Measurements from ENCODE around the gene CD27. TPM values are rescaled to one million over a fixed set of nuclear protein-coding genes. Genes with fewer than 3 reads are reported as not detected.

Gene CD27
- total and polyA plus RNA-seq, 2 donors (not counting 1 experiment from before 2014, with no cell fraction given): 102 to 116 TPM

- peak overlapping the region; percentile 99 for H3K27ac Mint-ChIP-seq
- peak overlapping the region; percentile 98 for H3K9ac ChIP-seq (ENCODE audit: low read length)
- CTCF ChIA-PET: interaction anchor here (0.5 to 5.2 kb wide), 13 partner anchors 11 to 103 kb away, joined by 3 to 80 read pairs (median 3); partner anchors contain the start of gene VAMP1
- 26% methylated on average over 11 of the region's 11 CpGs for WGBS (ENCODE audit: insufficient coverage)
- peak overlapping the region; percentile 97 for H3K4me3 Mint-ChIP-seq
- peak overlapping the region; percentile 96 to 98 for H3K27ac ChIP-seq (ENCODE audit: low read length in 2 of 2)
- H3K9me3 Mint-ChIP-seq (ENCODE audit: insufficient read depth): no peaks in the 10 kb centered on the region
- no peaks in the 10 kb centered on the region for H4K20me1 ChIP-seq (ENCODE audit: control insufficient read depth, insufficient read depth, low read length, poor library complexity, severe bottlenecking)
- H3K27me3 Mint-ChIP-seq: no peaks in the 10 kb centered on the region
- peaks cover 68% of the 10 kb centered on the region for H3K4me1 Mint-ChIP-seq
- H3K4me2 ChIP-seq (replicated peaks; ENCODE audit: low read depth, low read length, poor library complexity, severe bottlenecking): peak overlapping the region; percentile 83
- H3K79me2 ChIP-seq (ENCODE audit: control insufficient read depth, insufficient read depth, low read length): peaks cover 64% of the 10 kb centered on the region
- H3K4me1 ChIP-seq (ENCODE audit: control insufficient read depth in 2 of 2, insufficient read depth in 2 of 2, low read length in 2 of 2): peaks cover 40 to 62% of the 10 kb centered on the region in 2 donors
- TF ChIP-seq EZH2 (IDR thresholded peaks at IDR 0.05; ENCODE audit: borderline replicate concordance, insufficient read depth, low read depth, low read length, poor library complexity, severe bottlenecking) (no peak), CTCF (IDR thresholded peaks at IDR 0.05) (no peak)
- H3K27me3 ChIP-seq (replicated peaks in 1 of 4; ENCODE audit: control extremely low read depth in 1 of 4, control insufficient read depth in 3 of 4, insufficient read depth in 4 of 4, low read length in 3 of 4): no peaks in the 10 kb centered on the region
- H3K36me3 ChIP-seq (replicated peaks in 1 of 2; ENCODE audit: control extremely low read depth in 1 of 2, control insufficient read depth in 1 of 2, extremely low read depth in 1 of 2, insufficient read depth in 2 of 2, low read length in 1 of 2): peaks cover 0 to 30% of the 10 kb centered on the region in 2 experiments
- ATAC-seq (ENCODE audit: low read depth) (no peak), DNase-seq (no peak)
- H3K4me3 ChIP-seq (ENCODE audit: control extremely low read depth in 1 of 5, extremely low read depth in 1 of 5, insufficient read depth in 1 of 5, low read depth in 2 of 5, low read length in 4 of 5): peak overlapping the region; percentile 86 to 97 (median 94)
- H3K9me3 ChIP-seq (ENCODE audit: control extremely low read depth in 1 of 3, control insufficient read depth in 2 of 3, insufficient read depth in 1 of 3, low read length in 2 of 3): no peaks in the 10 kb centered on the region
- intact Hi-C loops (cut with micrococcal nuclease): loop anchor here (1.0 kb wide), 1 partner anchor 28 kb away; no protein-coding TSS in a partner anchor
- POLR2A ChIA-PET: interaction anchor here (0.6 to 3.4 kb wide), 8 partner anchors 8 to 164 kb away, joined by 3 to 54 read pairs (median 12); partner anchors contain the start of genes GAPDH and VAMP1
- peak overlapping the region; percentile 80 for H2AFZ ChIP-seq (ENCODE audit: insufficient read depth, low read depth, low read length, poor library complexity, severe bottlenecking)
Measured at GRCh38 chr12:6450869-6451347, 6.2 kb downstream of the CD27 start.

Data from B cell (primary cell).